H1 (cell line): Measurements from ENCODE around the gene OLFM3.
A peak's percentile ranks its signal among the peaks of the same experiment; 100 is the strongest.

Source experiments
- CEBPB ChIP-seq: IDR thresholded peaks from 2 replicates; pipeline ENCODE4 v1.6.1; 2012; ENCODE audit warnings: low read depth, low read length
- CREB1 ChIP-seq: IDR thresholded peaks from 2 replicates; pipeline ENCODE4 v1.6.1; 2012; ENCODE audit warnings: inconsistent platforms
- SAP30 ChIP-seq: fragments of 300-600 bp; sonication (generic); IDR thresholded peaks from 2 replicates; pipeline ENCODE4 v1.7.1; 2012; ENCODE audit warnings: low read length, moderate library complexity, mild to moderate bottlenecking, inconsistent platforms; ENCODE audit not compliant: insufficient read depth, insufficient replicate concordance
- TEAD4 ChIP-seq: IDR thresholded peaks from 2 replicates; pipeline ENCODE4 v1.6.1; 2012; ENCODE audit warnings: low read depth, low read length, inconsistent platforms, mixed read lengths
- ZNF274 ChIP-seq: IDR thresholded peaks from 2 replicates; pipeline ENCODE4 v1.7.0; 2012; ENCODE audit warnings: low read length, borderline replicate concordance; ENCODE audit errors: extremely low read depth
- TF ChIP-seq, protein P1 (sequence below), 3 experiments: IDR thresholded peaks; 1 replicate in 2 of 3; 2 replicates in 1 of 3; pipeline versions ENCODE4 v1.5.1 to v1.6.1; 2011; ENCODE audit warnings: low read length in 3 of 3, mild to moderate bottlenecking in 3 of 3, inconsistent platforms in 2 of 3, low read depth in 1 of 3, moderate library complexity in 1 of 3; ENCODE audit not compliant: insufficient read depth in 1 of 3; ENCODE audit errors: control extremely low read depth in 1 of 3

DNA sequence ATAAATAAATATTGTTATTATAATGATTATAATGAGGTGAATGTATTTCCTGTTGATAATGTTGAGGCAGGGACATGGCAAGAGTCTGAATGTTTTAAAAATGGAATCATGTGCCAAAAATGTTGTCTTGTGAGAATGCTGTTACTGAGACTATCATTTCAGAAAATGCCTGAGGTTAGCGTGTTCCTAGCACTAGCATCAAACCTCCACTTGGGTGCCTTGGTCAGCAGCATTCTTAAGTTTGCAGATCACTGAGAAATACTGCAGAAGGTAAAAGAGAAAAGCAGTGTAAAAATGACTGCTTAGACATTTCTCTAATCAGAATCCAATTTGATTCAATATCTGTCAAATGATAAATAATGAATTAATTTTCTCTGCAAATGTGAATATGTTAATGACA, 50.8 kb downstream of the OLFM3 start:
- TF ChIP-seq, protein P1, sequence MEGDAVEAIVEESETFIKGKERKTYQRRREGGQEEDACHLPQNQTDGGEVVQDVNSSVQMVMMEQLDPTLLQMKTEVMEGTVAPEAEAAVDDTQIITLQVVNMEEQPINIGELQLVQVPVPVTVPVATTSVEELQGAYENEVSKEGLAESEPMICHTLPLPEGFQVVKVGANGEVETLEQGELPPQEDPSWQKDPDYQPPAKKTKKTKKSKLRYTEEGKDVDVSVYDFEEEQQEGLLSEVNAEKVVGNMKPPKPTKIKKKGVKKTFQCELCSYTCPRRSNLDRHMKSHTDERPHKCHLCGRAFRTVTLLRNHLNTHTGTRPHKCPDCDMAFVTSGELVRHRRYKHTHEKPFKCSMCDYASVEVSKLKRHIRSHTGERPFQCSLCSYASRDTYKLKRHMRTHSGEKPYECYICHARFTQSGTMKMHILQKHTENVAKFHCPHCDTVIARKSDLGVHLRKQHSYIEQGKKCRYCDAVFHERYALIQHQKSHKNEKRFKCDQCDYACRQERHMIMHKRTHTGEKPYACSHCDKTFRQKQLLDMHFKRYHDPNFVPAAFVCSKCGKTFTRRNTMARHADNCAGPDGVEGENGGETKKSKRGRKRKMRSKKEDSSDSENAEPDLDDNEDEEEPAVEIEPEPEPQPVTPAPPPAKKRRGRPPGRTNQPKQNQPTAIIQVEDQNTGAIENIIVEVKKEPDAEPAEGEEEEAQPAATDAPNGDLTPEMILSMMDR (IDR thresholded peaks at IDR 0.05; ENCODE audit: control extremely low read depth in 1 of 3, insufficient read depth in 1 of 3, low read depth in 1 of 3, low read length in 3 of 3), result peak in 1 of 3 experiments; percentile 21; a peak in 1 of 4 replicates
- TF ChIP-seq ZNF274, result no peak
- no peak for TF ChIP-seq SAP30
- TF ChIP-seq TEAD4, result no peak
- TF ChIP-seq CREB1, result no peak
- no peak for TF ChIP-seq CEBPB
